ENCODE data around the gene FAM168A. TPM values are rescaled to one million over a fixed set of nuclear protein-coding genes. Genes with fewer than 3 reads are reported as not detected.

Gene FAM168A
- total RNA-seq, 1 experiment from 2014 or later = 62.8 TPM

- in situ Hi-C loops (cut with HindIII; ENCODE audit: low pct_unique_long_range_greater_than_20kb, low sequenced_read_pairs) = no loop called here
- intact Hi-C loops (cut with micrococcal nuclease; ENCODE audit: unreplicated experiment) = no loop called here
- TF ChIP-seq TCF7L2 (IDR thresholded peaks at IDR 0.05; ENCODE audit: low read depth, low read length) (no peak), CTCF (IDR thresholded peaks at IDR 0.05) (no peak), SIN3A (IDR thresholded peaks at IDR 0.05; ENCODE audit: borderline replicate concordance, insufficient read depth, low read depth, low read length) (no peak), POLR2AphosphoS5 (IDR thresholded peaks at IDR 0.05; ENCODE audit: low read depth, low read length) (no peak)
- TF ChIP-seq, protein P1, sequence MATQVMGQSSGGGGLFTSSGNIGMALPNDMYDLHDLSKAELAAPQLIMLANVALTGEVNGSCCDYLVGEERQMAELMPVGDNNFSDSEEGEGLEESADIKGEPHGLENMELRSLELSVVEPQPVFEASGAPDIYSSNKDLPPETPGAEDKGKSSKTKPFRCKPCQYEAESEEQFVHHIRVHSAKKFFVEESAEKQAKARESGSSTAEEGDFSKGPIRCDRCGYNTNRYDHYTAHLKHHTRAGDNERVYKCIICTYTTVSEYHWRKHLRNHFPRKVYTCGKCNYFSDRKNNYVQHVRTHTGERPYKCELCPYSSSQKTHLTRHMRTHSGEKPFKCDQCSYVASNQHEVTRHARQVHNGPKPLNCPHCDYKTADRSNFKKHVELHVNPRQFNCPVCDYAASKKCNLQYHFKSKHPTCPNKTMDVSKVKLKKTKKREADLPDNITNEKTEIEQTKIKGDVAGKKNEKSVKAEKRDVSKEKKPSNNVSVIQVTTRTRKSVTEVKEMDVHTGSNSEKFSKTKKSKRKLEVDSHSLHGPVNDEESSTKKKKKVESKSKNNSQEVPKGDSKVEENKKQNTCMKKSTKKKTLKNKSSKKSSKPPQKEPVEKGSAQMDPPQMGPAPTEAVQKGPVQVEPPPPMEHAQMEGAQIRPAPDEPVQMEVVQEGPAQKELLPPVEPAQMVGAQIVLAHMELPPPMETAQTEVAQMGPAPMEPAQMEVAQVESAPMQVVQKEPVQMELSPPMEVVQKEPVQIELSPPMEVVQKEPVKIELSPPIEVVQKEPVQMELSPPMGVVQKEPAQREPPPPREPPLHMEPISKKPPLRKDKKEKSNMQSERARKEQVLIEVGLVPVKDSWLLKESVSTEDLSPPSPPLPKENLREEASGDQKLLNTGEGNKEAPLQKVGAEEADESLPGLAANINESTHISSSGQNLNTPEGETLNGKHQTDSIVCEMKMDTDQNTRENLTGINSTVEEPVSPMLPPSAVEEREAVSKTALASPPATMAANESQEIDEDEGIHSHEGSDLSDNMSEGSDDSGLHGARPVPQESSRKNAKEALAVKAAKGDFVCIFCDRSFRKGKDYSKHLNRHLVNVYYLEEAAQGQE (IDR thresholded peaks at IDR 0.05; ENCODE audit: insufficient read depth in 1 of 2, low read depth in 2 of 2, low read length in 1 of 2) = no peak
- no peaks in the 10 kb centered on the region for H3K4me1 ChIP-seq (ENCODE audit: control insufficient read depth, insufficient read depth, low read length)
- H3K4me3 ChIP-seq (ENCODE audit: low read depth in 2 of 2, low read length in 2 of 2) = no peak overlapping the region
- DNase-seq (ENCODE audit: low read depth, low spot score) (no peak), ATAC-seq (no peak)
- CTCF ChIA-PET = no interaction called here
- H3K9me3 ChIP-seq (ENCODE audit: control insufficient read depth, insufficient read depth, low read depth, low read length) = no peaks in the 10 kb centered on the region
- H3K36me3 ChIP-seq (ENCODE audit: control insufficient read depth, insufficient read depth, low read length) = no peaks in the 10 kb centered on the region
- H3K27ac ChIP-seq (ENCODE audit: low read length) = no peak overlapping the region
- H3K27me3 ChIP-seq (ENCODE audit: control insufficient read depth, insufficient read depth, low read length) = no peaks in the 10 kb centered on the region
- POLR2A ChIA-PET = interaction anchor here (0.6 kb wide), 1 partner anchor 65 kb away, joined by 8 read pairs; no protein-coding TSS in a partner anchor
- BruUV-seq (replicated peaks) = no TSS peak
Measured at GRCh38 chr11:73461335-73461840, 136.5 kb downstream of the FAM168A start.

- no peak overlapping the region for H3K4me3 ChIP-seq (ENCODE audit: low read depth in 2 of 2, low read length in 2 of 2)
- TF ChIP-seq POLR2AphosphoS5 (IDR thresholded peaks at IDR 0.05; ENCODE audit: low read depth, low read length) (no peak), SIN3A (IDR thresholded peaks at IDR 0.05; ENCODE audit: borderline replicate concordance, insufficient read depth, low read depth, low read length) (no peak), CTCF (IDR thresholded peaks at IDR 0.05) (no peak), TCF7L2 (IDR thresholded peaks at IDR 0.05; ENCODE audit: low read depth, low read length) (no peak)
- TF ChIP-seq, protein P1 (IDR thresholded peaks at IDR 0.05; ENCODE audit: insufficient read depth in 1 of 2, low read depth in 2 of 2, low read length in 1 of 2) = no peak
- CTCF ChIA-PET = no interaction called here
- H3K27me3 ChIP-seq (ENCODE audit: control insufficient read depth, insufficient read depth, low read length) = no peaks in the 10 kb centered on the region
- intact Hi-C loops (cut with micrococcal nuclease; ENCODE audit: unreplicated experiment) = no loop called here
- BruUV-seq (replicated peaks) = no TSS peak
- no peak overlapping the region for H3K27ac ChIP-seq (ENCODE audit: low read length)
- no peaks in the 10 kb centered on the region for H3K4me1 ChIP-seq (ENCODE audit: control insufficient read depth, insufficient read depth, low read length)
- in situ Hi-C loops (cut with HindIII; ENCODE audit: low pct_unique_long_range_greater_than_20kb, low sequenced_read_pairs) = no loop called here
- no peaks in the 10 kb centered on the region for H3K36me3 ChIP-seq (ENCODE audit: control insufficient read depth, insufficient read depth, low read length)
- ATAC-seq = no peak
- H3K9me3 ChIP-seq (ENCODE audit: control insufficient read depth, insufficient read depth, low read depth, low read length) = no peaks in the 10 kb centered on the region
- POLR2A ChIA-PET = interaction anchor here (0.6 kb wide), 1 partner anchor 89 kb away, joined by 6 read pairs; no protein-coding TSS in a partner anchor
- no peak for DNase-seq (ENCODE audit: low read depth, low spot score)
Measured at GRCh38 chr11:73458201-73458600, 139.7 kb downstream of the FAM168A start.
